PC-3 (cell line): ENCODE results near the gene MYLK. TPM values are rescaled to one million over a fixed set of nuclear protein-coding genes. Genes with fewer than 3 reads are reported as not detected.

Experiments used
- ATAC-seq: fragments of 200-7000 bp; cut with Tn5 transposase; 2 replicates; pipeline ENCODE4 v1.9.1; 2020; ENCODE audit warnings: mild to moderate bottlenecking, moderate library complexity
- BruUV-seq: library from RNA; stranded (reverse); fragments of 400-500 nt; replicated peaks from 2 replicates; lab custom pipeline; 2021; lab: Mats Ljungman, UMichigan
- CTCF ChIA-PET: fragments of 300-600 bp; sonication (Branson Sonifier 250); formaldehyde crosslinking; loops from one replicate; lab custom pipeline; 2022; ENCODE audit warnings: antibody characterized with exemption; lab: Charles Lee
- POLR2A ChIA-PET: fragments of 300-600 bp; sonication (Branson Sonifier 250); formaldehyde crosslinking; loops from one replicate; lab custom pipeline; 2022; ENCODE audit warnings: antibody characterized with exemption; ENCODE audit not compliant: unreplicated experiment; lab: Charles Lee
- DNase-seq: peaks from one replicate; pipeline ENCODE4 v3.0.0-alpha.2; 2015
- H2AFZ ChIP-seq: fragments of 300-600 bp; sonication (generic); 2 replicates; pipeline ENCODE4 v1.6.0; 2016; ENCODE audit warnings: antibody characterized with exemption, low read length
- H3F3A ChIP-seq: fragments of 300-600 bp; sonication (generic); one replicate; pipeline ENCODE4 v1.6.0; 2017; ENCODE audit warnings: antibody characterized with exemption, low read length, control low read depth, mild to moderate bottlenecking; ENCODE audit not compliant: unreplicated experiment
- H3K27ac ChIP-seq: fragments of 300-600 bp; sonication (generic); 2 replicates; pipeline ENCODE4 v1.5.1; 2016; ENCODE audit warnings: mild to moderate bottlenecking, low read length
- H3K27me3 ChIP-seq: fragments of 300-600 bp; sonication (generic); 2 replicates; pipeline ENCODE4 v1.6.1; 2016; ENCODE audit warnings: low read length, mixed read lengths
- H3K36me3 ChIP-seq: fragments of 300-600 bp; sonication (generic); 2 replicates; pipeline ENCODE4 v1.6.1; 2016; ENCODE audit warnings: low read depth, mixed run types, low read length, mixed read lengths
- H3K4me1 ChIP-seq: fragments of 300-600 bp; sonication (generic); 2 replicates; pipeline ENCODE4 v1.5.1; 2016; ENCODE audit warnings: low read length; ENCODE audit not compliant: insufficient read depth
- H3K4me2 ChIP-seq: fragments of 300-600 bp; sonication (generic); 2 replicates; pipeline ENCODE4 v1.6.0; 2016; ENCODE audit warnings: low read length
- H3K4me3 ChIP-seq: fragments of 300-600 bp; sonication (generic); 2 replicates; pipeline ENCODE4 v1.5.1; 2016; ENCODE audit warnings: mild to moderate bottlenecking, low read length, mixed read lengths
- H3K79me2 ChIP-seq: fragments of 300-600 bp; sonication (generic); 2 replicates; pipeline ENCODE4 v1.6.1; 2017; ENCODE audit warnings: low read length, mixed read lengths
- H3K9ac ChIP-seq: fragments of 300-600 bp; sonication (generic); 2 replicates; pipeline ENCODE4 v1.6.0; 2016; ENCODE audit warnings: mild to moderate bottlenecking, low read length
- H3K9me2 ChIP-seq: fragments of 300-600 bp; sonication (generic); replicated peaks from 2 replicates; pipeline ENCODE4 v1.6.1; 2016; ENCODE audit warnings: mixed run types, low read length, mixed read lengths
- H3K9me3 ChIP-seq: fragments of 300-600 bp; sonication (generic); 2 replicates; pipeline ENCODE4 v1.6.1; 2016; ENCODE audit warnings: low read length, mixed read lengths
- H4K20me1 ChIP-seq: fragments of 300-600 bp; sonication (generic); 2 replicates; pipeline ENCODE4 v1.6.1; 2016; ENCODE audit warnings: low read length, mixed read lengths
- CTCF ChIP-seq: fragments of 300-600 bp; sonication (generic); conservative IDR thresholded peaks from 2 replicates; pipeline ENCODE4 v1.5.1; 2017; ENCODE audit warnings: antibody characterized with exemption, low read depth, mild to moderate bottlenecking, low read length
- EZH2 ChIP-seq: fragments of 300-600 bp; sonication (generic); IDR thresholded peaks from one replicate; pipeline ENCODE4 v1.6.1; 2017; ENCODE audit warnings: antibody characterized with exemption, mild to moderate bottlenecking, low read length; ENCODE audit not compliant: unreplicated experiment
- EZH2phosphoT487 ChIP-seq: fragments of 300-600 bp; sonication (generic); IDR thresholded peaks from 2 replicates; pipeline ENCODE4 v1.6.1; 2018; ENCODE audit warnings: mild to moderate bottlenecking, antibody characterized with exemption, low read length, borderline replicate concordance
- intact Hi-C: fragments of 100-400 bp; cut with micrococcal nuclease; formaldehyde crosslinking; loops from 2 replicates; pipeline ENCODE4 v1.9.0; 2023
- total RNA-seq: library from RNA; depleted of rRNA; stranded (reverse); fragments of >200 nt; gene quantifications from 2 replicates; pipeline ENCODE4 v1.2.3, GENCODE V29; 2014

The MYLK gene
- total RNA-seq, 1 experiment from 2014 or later = 6.9 TPM

DNA sequence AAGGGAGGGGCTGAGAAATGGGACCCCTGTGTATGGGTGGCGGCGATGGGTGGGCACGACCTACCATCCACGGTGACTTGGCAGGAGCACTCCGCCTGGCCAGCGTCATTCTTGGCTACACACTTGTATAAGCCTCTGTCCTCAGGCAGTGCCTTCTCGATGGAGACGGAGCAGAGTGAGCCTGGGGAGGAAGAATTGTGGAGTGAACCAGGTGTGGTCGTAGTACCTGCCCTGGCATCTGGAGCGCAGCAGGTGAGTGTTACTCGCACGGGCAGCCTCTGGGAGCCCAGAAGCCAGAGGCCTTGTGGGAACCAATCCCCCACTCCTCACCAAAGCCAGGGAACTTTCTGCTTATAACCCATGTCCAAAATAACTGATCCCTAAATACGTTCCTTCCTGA lies 191.5 kb downstream of the MYLK start:
- Histone ChIP-seq H3K4me2 (no peak overlapping the region), H3K9me2 (no peaks in the 10 kb centered on the region), H3K4me1 (peaks cover 23% of the 10 kb centered on the region), H3K36me3 (no peaks in the 10 kb centered on the region), H2AFZ (no peak overlapping the region), H3K27me3 (no peaks in the 10 kb centered on the region), H4K20me1 (no peaks in the 10 kb centered on the region), H3K4me3 (no peak overlapping the region), H3K9me3 (no peaks in the 10 kb centered on the region), H3K9ac (no peak overlapping the region), H3K79me2 (no peaks in the 10 kb centered on the region), H3F3A (no peaks in the 10 kb centered on the region), H3K27ac (no peak overlapping the region)
- intact Hi-C loops = no loop called here
- ChIA-PET POLR2A (no interaction called here), CTCF (no interaction called here)
- no peak for ATAC-seq
- TF ChIP-seq EZH2phosphoT487 (no peak), EZH2 (no peak), CTCF (no peak)
- DNase-seq = no peak
- BruUV-seq = no TSS peak

DNA sequence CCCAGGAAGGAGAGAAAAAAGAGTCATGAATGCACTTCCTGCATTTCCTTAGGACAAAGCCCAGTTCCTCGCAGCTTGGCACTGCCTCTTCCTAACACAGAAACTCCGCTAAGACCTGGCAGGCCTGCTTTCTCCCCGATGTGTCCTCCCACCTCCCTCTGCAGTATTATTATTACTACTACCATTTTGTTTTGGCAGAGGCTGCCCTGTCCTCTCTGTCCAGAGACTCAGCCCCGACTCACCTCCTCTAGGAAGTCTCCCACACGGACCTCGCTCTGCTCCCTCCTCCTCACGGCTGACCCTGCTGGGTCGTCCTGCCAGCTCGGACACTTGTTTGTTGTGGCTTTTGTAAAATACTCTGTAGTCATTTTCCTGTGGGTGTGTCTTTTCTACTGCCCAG lies 192.1 kb downstream of the MYLK start:
- Histone ChIP-seq H4K20me1 (no peaks in the 10 kb centered on the region), H3K27ac (no peak overlapping the region), H3K9ac (no peak overlapping the region), H3K4me2 (0 out of 2 replicates have a peak overlapping the region, but pooled peaks have one; percentile 17), H3K9me3 (no peaks in the 10 kb centered on the region), H2AFZ (peak overlapping the region; percentile 53), H3F3A (no peaks in the 10 kb centered on the region), H3K4me1 (peaks cover 23% of the 10 kb centered on the region), H3K9me2 (no peaks in the 10 kb centered on the region), H3K79me2 (no peaks in the 10 kb centered on the region), H3K27me3 (no peaks in the 10 kb centered on the region), H3K4me3 (no peak overlapping the region), H3K36me3 (no peaks in the 10 kb centered on the region)
- CTCF ChIA-PET = no interaction called here
- TF ChIP-seq CTCF (no peak), EZH2phosphoT487 (no peak), EZH2 (no peak)
- BruUV-seq = no TSS peak
- DNase-seq (no peak), ATAC-seq (peak; percentile 20; the same call in 1 of the 2 replicates)
- POLR2A ChIA-PET = no interaction called here
- intact Hi-C loops = no loop called here

DNA sequence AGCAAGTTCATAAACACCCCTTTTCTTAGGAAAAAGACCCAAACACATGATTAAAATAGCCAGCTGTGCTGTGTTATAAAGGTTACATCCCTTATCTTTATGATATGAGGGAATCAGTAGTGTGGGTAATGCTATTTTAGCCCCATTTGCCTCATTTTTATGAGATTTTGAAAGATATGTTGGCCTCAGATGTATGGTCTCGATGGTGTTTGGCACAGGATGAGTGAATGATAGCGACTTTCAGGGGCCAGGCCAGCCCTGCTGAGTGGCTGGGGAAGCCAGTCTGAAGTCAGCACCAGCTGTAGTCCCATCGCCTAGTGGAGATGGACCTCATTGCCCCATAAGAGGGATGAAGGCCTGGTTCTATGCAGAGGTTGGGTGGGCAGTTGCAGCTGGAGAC lies 194.3 kb downstream of the MYLK start:
- TF ChIP-seq EZH2 (no peak), EZH2phosphoT487 (no peak), CTCF (no peak)
- Histone ChIP-seq H3K4me3 (no peak overlapping the region), H3K27me3 (no peaks in the 10 kb centered on the region), H3K9me2 (no peaks in the 10 kb centered on the region), H3F3A (no peaks in the 10 kb centered on the region), H3K36me3 (no peaks in the 10 kb centered on the region), H3K79me2 (no peaks in the 10 kb centered on the region), H3K4me1 (peaks cover 23% of the 10 kb centered on the region), H3K9me3 (no peaks in the 10 kb centered on the region), H4K20me1 (no peaks in the 10 kb centered on the region), H3K4me2 (no peak overlapping the region), H3K27ac (no peak overlapping the region), H3K9ac (no peak overlapping the region), H2AFZ (no peak overlapping the region)
- BruUV-seq = no TSS peak
- intact Hi-C loops = no loop called here
- CTCF ChIA-PET = no interaction called here
- DNase-seq (no peak), ATAC-seq (no peak)
- POLR2A ChIA-PET = no interaction called here
